Nephron progenitor cell (in vitro differentiated cells): ENCODE results near the gene FAS.
A peak's percentile ranks its signal among the peaks of the same experiment; 100 is the strongest.

ENCODE experiments used
- DNase-seq: peaks from one replicate; pipeline ENCODE4 v3.0.0; 2021
- H3K27ac Mint-ChIP-seq: 2 replicates; pipeline ENCODE4 v1.8.0; 2021; ENCODE audit warnings: mild to moderate bottlenecking, moderate library complexity, mixed read lengths
- H3K27me3 Mint-ChIP-seq: 2 replicates; pipeline ENCODE4 v1.8.0; 2021; ENCODE audit warnings: mild to moderate bottlenecking, low read depth, mixed read lengths; ENCODE audit not compliant: poor library complexity
- H3K36me3 Mint-ChIP-seq: 2 replicates; pipeline ENCODE4 v1.8.0; 2021; ENCODE audit warnings: low read depth, mixed read lengths
- H3K4me1 Mint-ChIP-seq: 2 replicates; pipeline ENCODE4 v1.8.0; 2021; ENCODE audit warnings: mixed read lengths
- H3K4me3 Mint-ChIP-seq: 2 replicates; pipeline ENCODE4 v1.8.0; 2021; ENCODE audit warnings: mild to moderate bottlenecking, moderate library complexity, mixed read lengths
- H3K9me3 Mint-ChIP-seq: 2 replicates; pipeline ENCODE4 v1.8.0; 2021; ENCODE audit warnings: mild to moderate bottlenecking, moderate library complexity, mixed read lengths
- CTCF ChIP-seq: fragments of 200-600 bp; sonication (generic); IDR thresholded peaks from 2 replicates; pipeline ENCODE4 v1.5.0; 2021; ENCODE audit warnings: antibody characterized with exemption

FAS gene

GRCh38 chr10:88949051-88949450 lies 41.5 kb upstream of the FAS start:
- no peak for TF ChIP-seq CTCF
- Mint-ChIP-seq H3K27ac (no peak overlapping the region), H3K27me3 (peaks cover 2% of the 10 kb centered on the region), H3K36me3 (no peaks in the 10 kb centered on the region), H3K4me3 (no peak overlapping the region), H3K9me3 (no peaks in the 10 kb centered on the region), H3K4me1 (peaks cover 48% of the 10 kb centered on the region)
- DNase-seq, result no peak

DNA sequence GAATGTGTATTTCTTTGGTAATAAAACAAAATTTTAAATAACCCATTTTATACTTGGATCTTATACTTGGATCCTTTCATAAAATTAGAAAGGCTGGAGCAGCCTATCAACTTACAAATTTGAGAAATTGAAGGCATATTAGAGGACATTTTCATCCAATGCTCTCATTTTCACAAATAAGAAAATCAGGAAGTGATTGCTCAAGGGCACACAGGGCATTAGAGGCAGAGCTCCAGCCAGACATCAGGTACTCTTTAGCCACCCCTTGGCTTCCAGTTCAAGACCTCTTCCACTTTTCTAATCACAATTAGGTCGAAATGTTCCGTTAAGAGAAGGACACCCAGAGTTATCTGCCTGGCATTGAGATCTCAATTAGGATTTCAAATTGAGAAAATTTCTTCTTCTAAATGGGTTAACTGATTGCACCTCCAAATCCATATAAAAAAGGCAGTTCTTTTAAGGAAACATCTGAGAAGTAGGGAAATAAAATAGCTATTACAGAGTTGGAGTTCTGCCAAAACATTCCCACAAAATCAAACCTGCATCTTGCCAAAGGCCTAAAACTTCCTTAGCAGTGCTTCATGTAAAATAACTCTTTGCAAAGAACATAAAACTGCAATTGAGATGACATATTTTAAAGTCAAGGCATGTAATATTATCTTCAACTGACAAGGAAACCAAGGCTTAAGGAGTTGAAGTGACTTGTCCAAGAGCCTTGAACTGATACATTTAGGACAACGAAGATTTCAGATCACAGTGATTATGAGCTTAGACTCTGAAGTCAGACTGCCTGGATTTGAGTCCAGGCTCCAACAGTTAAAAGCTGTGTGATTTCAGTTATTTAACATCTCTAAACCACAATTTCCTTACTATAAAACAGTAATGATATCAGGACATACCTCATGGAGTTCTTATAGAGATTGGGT lies 40.4 kb upstream of the FAS start:
- Mint-ChIP-seq H3K9me3 (no peaks in the 10 kb centered on the region), H3K4me1 (peaks cover 48% of the 10 kb centered on the region), H3K27ac (no peak overlapping the region), H3K27me3 (peaks cover 2% of the 10 kb centered on the region), H3K4me3 (no peak overlapping the region), H3K36me3 (no peaks in the 10 kb centered on the region)
- TF ChIP-seq CTCF, result no peak
- no peak for DNase-seq

DNA sequence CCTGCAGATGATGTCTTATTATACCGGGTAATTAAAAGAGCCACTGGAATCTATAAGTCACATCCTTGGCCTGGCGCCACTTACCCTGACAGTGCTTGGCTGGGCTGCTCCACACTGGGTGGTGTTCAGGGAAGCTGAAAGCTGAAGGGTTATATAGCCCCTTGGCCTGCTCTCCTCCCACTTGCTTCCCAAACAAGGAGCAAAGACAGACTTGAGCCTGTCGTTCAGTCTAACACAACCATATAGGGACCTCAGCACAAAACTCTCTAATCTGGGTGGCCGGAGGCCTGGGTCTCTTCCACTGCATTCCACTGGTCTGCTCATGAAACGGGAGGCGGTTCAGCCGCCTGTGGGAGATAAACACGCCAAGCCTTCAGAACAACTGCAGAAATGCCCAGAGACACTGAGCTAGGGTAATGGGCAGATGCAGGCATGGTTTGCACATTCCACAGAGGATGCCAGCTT lies 37.9 kb upstream of the FAS start, which contains the start of gene ACTA2:
ACTA2 (minus strand) TSS at position 127 of the 465 bp plus-strand sequence. CDS start 3,843 bp downstream, outside the sequence.
- H3K4me3 Mint-ChIP-seq, result peak within 1 kb of the TSS; percentile 55
- H3K27me3 Mint-ChIP-seq, result peaks cover 2% of the 10 kb centered on the region
- peak; percentile 5 for DNase-seq
- no peaks in the 10 kb centered on the region for H3K36me3 Mint-ChIP-seq
- H3K27ac Mint-ChIP-seq, result peak within 1 kb of the TSS; percentile 23
- H3K4me1 Mint-ChIP-seq, result peaks cover 48% of the 10 kb centered on the region
- no peak for TF ChIP-seq CTCF
- H3K9me3 Mint-ChIP-seq, result no peaks in the 10 kb centered on the region

- Mint-ChIP-seq H3K27me3 (peaks cover 2% of the 10 kb centered on the region), H3K36me3 (no peaks in the 10 kb centered on the region), H3K4me1 (peaks cover 43% of the 10 kb centered on the region), H3K27ac (peak overlapping the region; percentile 91), H3K9me3 (no peaks in the 10 kb centered on the region), H3K4me3 (no peak overlapping the region)
- TF ChIP-seq CTCF, result no peak
- no peak for DNase-seq
These were observed 36.9 kb upstream of the FAS start for GRCh38 chr10:88953662-88954061.

- H3K27me3 Mint-ChIP-seq, result peaks cover 2% of the 10 kb centered on the region
- H3K9me3 Mint-ChIP-seq, result no peaks in the 10 kb centered on the region
- no peak for TF ChIP-seq CTCF
- no peaks in the 10 kb centered on the region for H3K36me3 Mint-ChIP-seq
- H3K4me1 Mint-ChIP-seq, result peaks cover 35% of the 10 kb centered on the region
- DNase-seq, result no peak
- H3K27ac Mint-ChIP-seq, result no peak overlapping the region
- no peak overlapping the region for H3K4me3 Mint-ChIP-seq
These were observed 36.0 kb upstream of the FAS start for GRCh38 chr10:88954458-88955083.
